GM12892 (cell line): ENCODE results near the gene PTHLH.

Source experiments
- POLR2A ChIP-seq: IDR thresholded peaks from 2 replicates; pipeline ENCODE4 v1.6.1; 2011; ENCODE audit warnings: low read depth, low read length, control low read depth
- POLR2AphosphoS5 ChIP-seq: IDR thresholded peaks from 2 replicates; pipeline ENCODE4 v1.6.1; 2011; ENCODE audit warnings: low read depth, low read length, control low read depth

- TF ChIP-seq POLR2AphosphoS5 (no peak), POLR2A (no peak)
Measured at GRCh38 chr12:27940245-27940644, 32.3 kb downstream of the PTHLH start.
